GM12864 (cell line): ENCODE measurements around the gene AFG1L.

ENCODE experiments used
- DNase-seq: peaks from one replicate; pipeline ENCODE4 v3.0.0-alpha.2; 2011; ENCODE audit warnings: low read depth
- H3K4me3 ChIP-seq: 2 replicates; pipeline ENCODE4 v1.5.1; 2011; ENCODE audit warnings: mild to moderate bottlenecking, low read depth, low read length, control low read depth
- TF ChIP-seq, protein P1 (sequence below): IDR thresholded peaks from 2 replicates; pipeline ENCODE4 v1.5.1; 2011; ENCODE audit warnings: low read depth, mild to moderate bottlenecking, moderate library complexity, low read length, control low read depth, inconsistent platforms; ENCODE audit errors: missing control alignments

AFG1L gene

DNA sequence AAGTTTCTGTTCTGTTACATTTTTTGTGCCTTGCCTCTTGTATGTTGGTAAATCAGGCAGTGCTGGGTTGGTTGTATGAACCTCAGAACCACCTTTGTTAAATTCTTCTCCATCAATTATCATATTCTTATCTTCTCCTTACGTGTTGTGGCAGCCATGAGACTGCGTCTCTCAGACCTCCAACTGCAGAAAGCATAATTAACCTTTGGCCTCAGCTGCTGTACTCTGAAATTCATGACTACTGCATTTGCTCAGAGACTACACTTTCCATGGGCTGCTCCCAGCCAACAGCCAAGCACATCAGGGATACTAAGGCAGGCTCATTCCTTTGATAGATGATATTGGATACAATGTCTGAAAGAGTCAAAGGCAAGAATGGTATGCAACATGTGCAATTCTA, 18.9 kb upstream of the AFG1L start:
- TF ChIP-seq, protein P1, sequence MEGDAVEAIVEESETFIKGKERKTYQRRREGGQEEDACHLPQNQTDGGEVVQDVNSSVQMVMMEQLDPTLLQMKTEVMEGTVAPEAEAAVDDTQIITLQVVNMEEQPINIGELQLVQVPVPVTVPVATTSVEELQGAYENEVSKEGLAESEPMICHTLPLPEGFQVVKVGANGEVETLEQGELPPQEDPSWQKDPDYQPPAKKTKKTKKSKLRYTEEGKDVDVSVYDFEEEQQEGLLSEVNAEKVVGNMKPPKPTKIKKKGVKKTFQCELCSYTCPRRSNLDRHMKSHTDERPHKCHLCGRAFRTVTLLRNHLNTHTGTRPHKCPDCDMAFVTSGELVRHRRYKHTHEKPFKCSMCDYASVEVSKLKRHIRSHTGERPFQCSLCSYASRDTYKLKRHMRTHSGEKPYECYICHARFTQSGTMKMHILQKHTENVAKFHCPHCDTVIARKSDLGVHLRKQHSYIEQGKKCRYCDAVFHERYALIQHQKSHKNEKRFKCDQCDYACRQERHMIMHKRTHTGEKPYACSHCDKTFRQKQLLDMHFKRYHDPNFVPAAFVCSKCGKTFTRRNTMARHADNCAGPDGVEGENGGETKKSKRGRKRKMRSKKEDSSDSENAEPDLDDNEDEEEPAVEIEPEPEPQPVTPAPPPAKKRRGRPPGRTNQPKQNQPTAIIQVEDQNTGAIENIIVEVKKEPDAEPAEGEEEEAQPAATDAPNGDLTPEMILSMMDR = no peak
- H3K4me3 ChIP-seq = no peak overlapping the region

DNA sequence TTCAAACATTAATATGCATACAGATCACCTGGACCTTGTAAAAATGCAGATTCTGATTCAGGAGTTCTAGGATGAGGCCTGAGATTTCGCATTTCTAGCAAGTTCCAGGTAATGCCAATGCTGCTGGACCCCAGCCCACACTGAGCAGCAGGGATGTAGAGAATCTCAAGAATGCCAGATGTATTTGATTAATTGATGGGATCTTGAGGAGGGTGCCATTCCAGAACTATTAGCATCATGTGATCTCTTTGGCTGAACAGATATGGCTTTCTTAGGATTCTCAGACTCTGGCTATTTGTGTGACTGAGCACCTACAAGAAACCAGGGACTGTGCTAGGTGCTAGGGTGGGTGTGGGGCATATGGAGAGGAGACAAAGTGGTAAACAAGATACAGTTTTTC, 17.6 kb upstream of the AFG1L start:
- TF ChIP-seq, protein P1 = no peak
- H3K4me3 ChIP-seq = no peak overlapping the region
- no peak for DNase-seq

More for the DNA sequence above, 18.9 kb upstream of the AFG1L start:
- DNase-seq = no peak

DNA sequence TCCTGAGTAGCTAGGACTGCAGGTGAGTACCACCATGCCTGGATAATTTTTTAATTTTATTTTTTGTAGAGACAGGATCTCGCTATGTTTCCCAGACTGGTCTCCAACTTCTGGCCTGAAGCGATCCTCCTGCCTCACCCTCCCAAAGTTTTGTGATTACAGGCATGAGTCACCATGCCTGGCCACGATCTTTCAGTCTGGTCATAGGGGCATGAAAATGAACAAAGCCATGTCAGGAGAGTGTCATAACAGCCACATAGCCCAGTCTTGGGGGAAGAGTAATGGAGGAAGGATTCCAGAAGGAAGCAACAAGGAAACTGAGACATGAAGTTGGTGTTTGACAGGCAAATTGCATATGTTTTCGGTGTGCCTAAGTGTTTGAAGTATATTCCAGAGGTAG, 17.0 kb upstream of the AFG1L start:
- no peak overlapping the region for H3K4me3 ChIP-seq
- no peak for DNase-seq
- TF ChIP-seq, protein P1 = no peak

DNA sequence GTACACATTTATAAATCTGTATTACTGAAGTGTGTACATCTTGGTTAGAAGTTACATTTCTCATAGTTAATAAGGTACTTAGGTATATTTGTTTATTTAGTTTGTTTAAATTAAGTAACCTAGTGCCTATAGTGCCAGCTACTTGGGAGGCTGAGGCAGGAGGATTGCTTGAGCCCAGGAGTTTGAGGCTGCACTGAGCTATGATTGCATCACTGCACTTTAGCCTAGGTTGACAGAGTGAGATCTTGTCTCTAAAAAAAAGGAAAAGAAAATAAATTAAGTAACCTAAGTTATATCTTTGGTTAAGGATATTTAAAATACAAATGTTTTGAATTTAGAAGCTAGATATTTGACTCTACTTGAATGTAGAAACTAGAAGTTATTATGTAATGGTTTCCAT, 9.5 kb upstream of the AFG1L start:
- TF ChIP-seq, protein P1 = no peak
- no peak for DNase-seq
- no peak overlapping the region for H3K4me3 ChIP-seq

DNA sequence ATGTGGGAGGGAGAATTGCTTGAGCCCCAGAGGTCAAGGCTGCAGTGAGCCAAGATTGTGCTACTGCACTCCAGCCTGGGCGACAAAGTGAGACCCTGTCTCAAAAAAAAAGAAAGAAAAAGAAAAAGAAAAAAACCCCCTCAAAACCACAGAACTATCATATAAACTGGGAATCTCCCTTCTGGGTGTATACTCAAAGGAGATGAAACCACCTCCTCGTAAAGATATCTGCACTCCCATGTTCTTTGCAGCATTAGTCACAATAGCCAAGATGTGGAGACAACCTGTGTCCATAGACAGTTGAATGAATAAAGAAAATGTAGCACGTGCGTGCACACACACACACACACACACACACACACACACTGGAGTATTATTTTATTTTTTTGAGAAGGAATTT, 8.5 kb upstream of the AFG1L start:
- no peak overlapping the region for H3K4me3 ChIP-seq
- TF ChIP-seq, protein P1 = no peak
- no peak for DNase-seq

DNA sequence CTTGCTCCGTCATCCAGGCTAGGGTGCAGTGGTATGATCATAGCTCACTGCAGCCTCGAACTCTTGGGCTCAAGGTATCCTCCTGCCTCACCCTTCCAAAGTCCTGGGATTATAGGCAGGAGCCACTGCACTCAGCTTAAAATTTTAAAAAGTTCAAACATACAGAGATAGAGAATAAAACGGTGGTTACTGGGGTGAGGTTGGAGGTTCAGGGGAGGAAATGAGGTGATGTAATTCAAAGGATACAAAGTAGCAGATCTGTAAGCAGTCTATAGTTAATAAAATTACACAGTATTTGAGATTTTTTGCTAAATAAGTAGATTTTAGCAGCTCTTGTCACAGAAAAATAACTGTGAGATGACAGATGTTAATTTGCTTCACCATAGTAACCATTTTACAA, 7.5 kb upstream of the AFG1L start:
- TF ChIP-seq, protein P1 = no peak
- H3K4me3 ChIP-seq = no peak overlapping the region
- DNase-seq = no peak

DNA sequence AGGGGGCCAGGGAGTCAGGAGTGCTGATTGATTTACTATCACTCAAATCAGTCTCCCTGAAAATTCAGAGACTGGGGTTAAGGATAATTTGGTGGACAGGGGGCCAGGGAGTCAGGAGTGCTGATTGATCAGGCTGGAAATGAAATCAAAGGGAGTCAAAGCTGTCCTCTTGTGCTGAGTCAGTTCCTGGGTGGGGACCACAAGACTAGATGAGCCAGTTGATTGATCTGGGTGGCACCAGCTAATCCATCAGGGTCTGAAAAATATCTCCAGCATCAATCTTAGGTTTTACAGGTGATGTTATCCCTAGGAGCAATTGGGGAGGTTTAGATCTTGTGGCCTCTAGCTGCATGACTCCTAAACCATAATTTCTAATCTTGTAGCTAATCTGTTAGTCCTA, 6.1 kb upstream of the AFG1L start:
- H3K4me3 ChIP-seq = no peak overlapping the region
- DNase-seq = no peak
- TF ChIP-seq, protein P1 = no peak
